NCI-H2196 treated with DMSO at 0.1 percent for 48 hours (cell line): ENCODE results near the gene PDAP1.
"Not testable (repeated sequence)": the region's sequence is repeated elsewhere in the genome, so short reads cannot be mapped to it uniquely, and the experiment has no call there.

Experiments used
- DNase-seq: peaks from one replicate; lab custom pipeline; 2025; ENCODE audit not compliant: unreplicated experiment; lab: John Stamatoyannopoulos, UW

The PDAP1 gene

GRCh38 chr7:99357701-99358490 lies 50.5 kb downstream of the PDAP1 start:
- no peak for DNase-seq

- no peak for DNase-seq
Observed at GRCh38 chr7:99355098-99355497, 53.3 kb downstream of the PDAP1 start.

GRCh38 chr7:99352247-99352646 lies 56.1 kb downstream of the PDAP1 start:
- no peak for DNase-seq

- DNase-seq = not testable (repeated sequence)
Observed at GRCh38 chr7:99350641-99351040, 57.8 kb downstream of the PDAP1 start.
